Caco-2 (cell line): ENCODE results near the gene KNDC1. TPM values are rescaled to one million over a fixed set of nuclear protein-coding genes. Genes with fewer than 3 reads are reported as not detected.

Experiments
- BruUV-seq: library from RNA; stranded (reverse); fragments of 400-500 nt; replicated peaks from 2 replicates; lab custom pipeline; 2021; lab: Mats Ljungman, UMichigan
- CTCF ChIA-PET: fragments of 300-600 bp; sonication (Branson Sonifier 250); formaldehyde crosslinking; loops from one replicate; lab custom pipeline; 2022; ENCODE audit warnings: antibody characterized with exemption; lab: Charles Lee
- POLR2A ChIA-PET: fragments of 300-600 bp; sonication (Branson Sonifier 250); formaldehyde crosslinking; loops from one replicate; lab custom pipeline; 2022; ENCODE audit warnings: antibody characterized with exemption; lab: Charles Lee
- DNase-seq, 2 experiments: peaks; one replicate each; pipeline versions ENCODE4 v3.0.0 to v3.0.0-alpha.2; 2020 to 2022
- H3K27me3 ChIP-seq: replicated peaks from 2 replicates; pipeline ENCODE4 v1.6.0; 2011; ENCODE audit warnings: low read length; ENCODE audit not compliant: control insufficient read depth, insufficient read depth
- H3K36me3 ChIP-seq: 2 replicates; pipeline ENCODE4 v1.5.1; 2011; ENCODE audit warnings: low read length; ENCODE audit not compliant: control insufficient read depth, insufficient read depth
- H3K4me1 ChIP-seq: fragments of 250-450 bp; sonication (Bioruptor Pico); 2 replicates; pipeline ENCODE4 v1.5.1; 2020; ENCODE audit warnings: mild to moderate bottlenecking
- H3K4me3 ChIP-seq: 2 replicates; pipeline ENCODE4 v1.5.1; 2011; ENCODE audit warnings: low read depth, mild to moderate bottlenecking, control low read depth, low read length
- H3K9me3 ChIP-seq: fragments of 250-450 bp; sonication (Bioruptor Pico); 2 replicates; pipeline ENCODE4 v1.5.1; 2020; ENCODE audit warnings: mild to moderate bottlenecking, moderate library complexity
- H3K27ac Mint-ChIP-seq: one replicate; pipeline ENCODE4 v1.8.0; 2022; ENCODE audit warnings: mixed read lengths; ENCODE audit not compliant: unreplicated experiment
- H3K27me3 Mint-ChIP-seq: one replicate; pipeline ENCODE4 v1.8.0; 2022; ENCODE audit warnings: mixed read lengths; ENCODE audit not compliant: insufficient read depth, unreplicated experiment
- H3K36me3 Mint-ChIP-seq: one replicate; pipeline ENCODE4 v1.8.0; 2022; ENCODE audit warnings: mild to moderate bottlenecking, mixed read lengths; ENCODE audit not compliant: insufficient read depth, unreplicated experiment
- H3K4me1 Mint-ChIP-seq: one replicate; pipeline ENCODE4 v1.8.0; 2022; ENCODE audit warnings: low read depth, mixed read lengths; ENCODE audit not compliant: unreplicated experiment
- H3K4me3 Mint-ChIP-seq: one replicate; pipeline ENCODE4 v1.8.0; 2022; ENCODE audit warnings: mild to moderate bottlenecking, moderate library complexity, mixed read lengths; ENCODE audit not compliant: unreplicated experiment
- H3K9me3 Mint-ChIP-seq: one replicate; pipeline ENCODE4 v1.8.0; 2022; ENCODE audit warnings: mixed read lengths; ENCODE audit not compliant: unreplicated experiment
- intact Hi-C: fragments of 100-400 bp; cut with micrococcal nuclease; formaldehyde crosslinking; loops from one replicate; pipeline ENCODE4 v1.10.0; 2022; ENCODE audit not compliant: unreplicated experiment
- total RNA-seq: library from RNA; stranded (reverse); gene quantifications from 2 replicates; pipeline ENCODE4 v1.2.3, GENCODE V29; 2022
- TF ChIP-seq, protein P1 (sequence below), 2 experiments: fragments of 200-600 bp in 1 of 2; IDR thresholded peaks; 1 replicate in 1 of 2; 2 replicates in 1 of 2; pipeline versions ENCODE4 v1.5.1 to v1.8.0; 2011 to 2022; ENCODE audit warnings: antibody characterized with exemption in 1 of 2, control low read depth in 1 of 2, inconsistent platforms in 1 of 2, low read depth in 1 of 2, low read length in 1 of 2, mild to moderate bottlenecking in 1 of 2, moderate library complexity in 1 of 2; ENCODE audit not compliant: insufficient read depth in 1 of 2, severe bottlenecking in 1 of 2, unreplicated experiment in 1 of 2

The KNDC1 gene
- total RNA-seq, 1 experiment from 2014 or later, result 3.2 TPM

DNA sequence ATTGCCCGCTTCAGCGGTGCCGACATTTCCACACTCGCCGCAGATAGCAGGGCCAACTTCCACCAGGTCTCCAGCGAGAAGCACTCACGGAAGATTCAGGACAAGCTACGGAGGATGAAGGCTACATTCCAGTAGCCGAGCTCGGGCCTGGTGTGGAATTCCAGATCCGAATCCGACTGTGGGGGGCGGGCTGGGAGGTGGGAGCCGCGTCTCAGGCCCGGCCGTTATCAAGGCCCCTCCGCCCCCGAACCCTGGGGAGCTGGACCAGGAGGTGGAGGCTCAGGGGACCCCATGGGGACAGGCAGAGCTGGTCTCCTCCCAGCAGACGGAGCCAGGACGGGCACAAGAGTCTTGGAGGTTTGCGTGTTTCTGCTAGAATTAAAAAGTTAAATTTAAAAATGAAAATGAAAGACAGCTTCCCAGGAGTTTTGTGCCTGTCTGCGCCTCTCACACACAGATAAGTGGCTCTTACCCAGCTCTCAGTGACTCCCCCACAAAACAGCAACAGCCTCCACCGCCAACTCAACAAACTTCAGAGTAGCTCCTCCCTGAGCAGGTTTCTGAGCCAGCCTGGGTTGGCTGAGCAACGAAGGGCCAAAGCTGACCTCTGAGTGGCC, 64.8 kb downstream of the KNDC1 start:
- Mint-ChIP-seq H3K27ac (no peak overlapping the region), H3K4me3 (no peak overlapping the region), H3K4me1 (no peaks in the 10 kb centered on the region), H3K36me3 (no peaks in the 10 kb centered on the region), H3K9me3 (no peaks in the 10 kb centered on the region), H3K27me3 (peaks cover 13% of the 10 kb centered on the region)
- CTCF ChIA-PET, result interaction anchor here (0.6 kb wide), 1 partner anchor 15 kb away, joined by 9 read pairs; no protein-coding TSS in a partner anchor
- Histone ChIP-seq H3K36me3 (no peaks in the 10 kb centered on the region), H3K4me3 (no peak overlapping the region), H3K27me3 (no peaks in the 10 kb centered on the region), H3K4me1 (no peaks in the 10 kb centered on the region), H3K9me3 (no peaks in the 10 kb centered on the region)
- TF ChIP-seq, protein P1, sequence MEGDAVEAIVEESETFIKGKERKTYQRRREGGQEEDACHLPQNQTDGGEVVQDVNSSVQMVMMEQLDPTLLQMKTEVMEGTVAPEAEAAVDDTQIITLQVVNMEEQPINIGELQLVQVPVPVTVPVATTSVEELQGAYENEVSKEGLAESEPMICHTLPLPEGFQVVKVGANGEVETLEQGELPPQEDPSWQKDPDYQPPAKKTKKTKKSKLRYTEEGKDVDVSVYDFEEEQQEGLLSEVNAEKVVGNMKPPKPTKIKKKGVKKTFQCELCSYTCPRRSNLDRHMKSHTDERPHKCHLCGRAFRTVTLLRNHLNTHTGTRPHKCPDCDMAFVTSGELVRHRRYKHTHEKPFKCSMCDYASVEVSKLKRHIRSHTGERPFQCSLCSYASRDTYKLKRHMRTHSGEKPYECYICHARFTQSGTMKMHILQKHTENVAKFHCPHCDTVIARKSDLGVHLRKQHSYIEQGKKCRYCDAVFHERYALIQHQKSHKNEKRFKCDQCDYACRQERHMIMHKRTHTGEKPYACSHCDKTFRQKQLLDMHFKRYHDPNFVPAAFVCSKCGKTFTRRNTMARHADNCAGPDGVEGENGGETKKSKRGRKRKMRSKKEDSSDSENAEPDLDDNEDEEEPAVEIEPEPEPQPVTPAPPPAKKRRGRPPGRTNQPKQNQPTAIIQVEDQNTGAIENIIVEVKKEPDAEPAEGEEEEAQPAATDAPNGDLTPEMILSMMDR (IDR thresholded peaks at IDR 0.05; ENCODE audit: insufficient read depth in 1 of 2, low read depth in 1 of 2, low read length in 1 of 2, severe bottlenecking in 1 of 2, unreplicated experiment in 1 of 2), result no peak
- no peak for DNase-seq
- intact Hi-C loops, result no loop called here
- POLR2A ChIA-PET, result no interaction called here
- BruUV-seq, result no TSS peak

DNA sequence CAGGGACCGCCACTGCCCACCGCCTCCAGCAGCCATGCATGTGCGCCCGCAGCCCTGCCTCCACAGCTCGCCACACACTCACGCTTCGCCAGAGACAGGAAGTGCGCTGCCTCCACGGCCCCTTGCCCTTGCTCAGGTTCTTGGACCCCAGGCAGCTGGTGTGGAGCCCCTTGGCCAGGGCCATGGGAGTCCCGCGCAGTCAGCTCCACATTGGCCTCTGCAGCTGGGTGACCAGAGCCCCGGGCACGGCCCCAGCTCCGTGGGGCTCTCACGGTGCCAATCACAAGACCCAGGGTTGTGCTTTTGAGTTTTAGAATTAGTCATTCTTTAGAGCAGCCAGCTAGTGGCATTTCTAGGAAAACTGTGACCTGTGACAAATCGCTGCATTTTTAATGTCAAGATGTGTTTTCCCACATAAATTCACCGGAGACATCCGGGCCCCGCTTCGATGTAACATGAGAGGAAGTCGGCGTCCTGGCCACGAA, 65.7 kb downstream of the KNDC1 start:
- TF ChIP-seq, protein P1 (IDR thresholded peaks at IDR 0.05; ENCODE audit: insufficient read depth in 1 of 2, low read depth in 1 of 2, low read length in 1 of 2, severe bottlenecking in 1 of 2, unreplicated experiment in 1 of 2), result no peak
- H3K4me3 Mint-ChIP-seq, result no peak overlapping the region
- no peak overlapping the region for H3K27ac Mint-ChIP-seq
- no peaks in the 10 kb centered on the region for H3K36me3 ChIP-seq
- intact Hi-C loops, result loop anchor here (1.0 kb wide), 1 partner anchor 81 kb away; no protein-coding TSS in a partner anchor
- H3K9me3 ChIP-seq, result no peaks in the 10 kb centered on the region
- CTCF ChIA-PET, result interaction anchor here (0.6 to 1.1 kb wide), 2 partner anchors 16 to 83 kb away, joined by 7 to 9 read pairs; no protein-coding TSS in a partner anchor
- H3K36me3 Mint-ChIP-seq, result no peaks in the 10 kb centered on the region
- H3K4me1 ChIP-seq, result no peaks in the 10 kb centered on the region
- H3K27me3 ChIP-seq, result no peaks in the 10 kb centered on the region
- H3K27me3 Mint-ChIP-seq, result peaks cover 13% of the 10 kb centered on the region
- no peak for DNase-seq
- H3K4me3 ChIP-seq, result no peak overlapping the region
- no peaks in the 10 kb centered on the region for H3K4me1 Mint-ChIP-seq
- no peaks in the 10 kb centered on the region for H3K9me3 Mint-ChIP-seq
- POLR2A ChIA-PET, result no interaction called here
- BruUV-seq, result no TSS peak

DNA sequence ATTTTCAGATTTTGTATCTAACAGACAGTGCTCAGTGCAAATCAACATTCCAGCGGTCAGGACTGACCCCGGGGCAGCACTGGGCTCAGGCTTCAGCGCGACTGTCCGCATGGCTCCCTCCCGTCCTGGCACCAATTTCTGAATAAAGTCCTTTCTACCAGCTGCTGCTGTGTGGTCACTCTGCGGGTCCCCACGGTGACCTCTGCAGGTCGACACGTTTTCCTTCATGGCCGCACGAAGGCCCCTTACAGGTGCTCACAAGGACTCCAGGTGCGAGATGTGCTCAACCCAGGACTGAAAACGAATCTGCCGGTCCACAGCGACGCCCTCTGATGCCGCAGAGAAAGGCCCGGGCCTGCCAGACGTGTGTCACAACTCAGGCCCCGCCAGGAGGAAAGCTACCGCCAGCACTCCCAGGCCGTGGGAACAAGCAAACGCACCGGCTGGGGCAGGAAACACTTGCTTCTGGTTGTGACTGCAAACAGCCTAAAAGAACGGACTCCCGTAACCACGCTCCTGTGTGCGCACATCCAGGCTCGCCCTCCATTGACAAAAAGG, 66.3 kb downstream of the KNDC1 start:
- POLR2A ChIA-PET, result no interaction called here
- BruUV-seq, result no TSS peak
- Mint-ChIP-seq H3K4me3 (no peak overlapping the region), H3K27me3 (peaks cover 13% of the 10 kb centered on the region), H3K9me3 (no peaks in the 10 kb centered on the region), H3K36me3 (no peaks in the 10 kb centered on the region), H3K27ac (no peak overlapping the region), H3K4me1 (no peaks in the 10 kb centered on the region)
- Histone ChIP-seq H3K4me3 (no peak overlapping the region), H3K9me3 (no peaks in the 10 kb centered on the region), H3K27me3 (no peaks in the 10 kb centered on the region), H3K36me3 (no peaks in the 10 kb centered on the region), H3K4me1 (no peaks in the 10 kb centered on the region)
- intact Hi-C loops, result loop anchor here (1.0 kb wide), 1 partner anchor 82 kb away; no protein-coding TSS in a partner anchor
- TF ChIP-seq, protein P1 (IDR thresholded peaks at IDR 0.05; ENCODE audit: insufficient read depth in 1 of 2, low read depth in 1 of 2, low read length in 1 of 2, severe bottlenecking in 1 of 2, unreplicated experiment in 1 of 2), result peak in 1 of 2 experiments; percentile 16
- peak in 1 of 2 experiments; percentile 57 for DNase-seq
- CTCF ChIA-PET, result interaction anchor here (1.1 kb wide), 1 partner anchor 83 kb away, joined by 7 read pairs; no protein-coding TSS in a partner anchor
